HCT116 (cell line): ENCODE results near the gene PALMD.

Experiments
- POLR2A ChIP-seq: IDR thresholded peaks from 2 replicates; pipeline ENCODE4 v1.7.0; 2011; ENCODE audit warnings: borderline replicate concordance; ENCODE audit not compliant: insufficient read depth, insufficient read length; ENCODE audit errors: extremely low read depth
- REST ChIP-seq: IDR thresholded peaks from 2 replicates; pipeline ENCODE4 v1.6.1; 2012; ENCODE audit warnings: low read depth
- TF ChIP-seq, protein P1 (sequence below): IDR thresholded peaks from 2 replicates; pipeline ENCODE4 v1.6.1; 2012

- TF ChIP-seq, protein P1, sequence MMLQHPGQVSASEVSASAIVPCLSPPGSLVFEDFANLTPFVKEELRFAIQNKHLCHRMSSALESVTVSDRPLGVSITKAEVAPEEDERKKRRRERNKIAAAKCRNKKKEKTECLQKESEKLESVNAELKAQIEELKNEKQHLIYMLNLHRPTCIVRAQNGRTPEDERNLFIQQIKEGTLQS = no peak
- TF ChIP-seq REST = no peak
- TF ChIP-seq POLR2A = no peak
These were observed 23.9 kb downstream of the PALMD start for GRCh38 chr1:99669821-99670220.
